Activated CD8-positive, alpha-beta T cell treated with anti-CD3 and anti-CD28 coated beads for 36 hours (primary cell): ENCODE data around the gene AQP6. TPM values are rescaled to one million over a fixed set of nuclear protein-coding genes. Genes with fewer than 3 reads are reported as not detected.

Source experiments
- ATAC-seq: fragments of 200-7000 bp; cut with Tn5 transposase; one replicate; pipeline ENCODE4 v1.10.0; 2021; ENCODE audit warnings: mild to moderate bottlenecking, moderate library complexity
- CTCF ChIA-PET: fragments of 350-600 bp; sonication (Branson Sonifier 250); formaldehyde crosslinking; loops from one replicate; lab custom pipeline; 2021; ENCODE audit warnings: antibody characterized with exemption; lab: Charles Lee
- POLR2A ChIA-PET: fragments of 350-600 bp; sonication (Branson Sonifier 250); formaldehyde crosslinking; loops from one replicate; lab custom pipeline; 2021; ENCODE audit warnings: antibody characterized with exemption; lab: Charles Lee
- DNase-seq: peaks from one replicate; pipeline ENCODE4 v3.0.0-alpha.2; 2020
- H3K27ac Mint-ChIP-seq: one replicate; pipeline ENCODE4 v1.8.0; 2021; ENCODE audit warnings: mild to moderate bottlenecking, mixed read lengths
- H3K27me3 Mint-ChIP-seq: one replicate; pipeline ENCODE4 v1.8.0; 2021; ENCODE audit warnings: mixed read lengths
- H3K36me3 Mint-ChIP-seq: one replicate; pipeline ENCODE4 v1.8.0; 2021; ENCODE audit warnings: low read depth, mixed read lengths
- H3K4me1 Mint-ChIP-seq: one replicate; pipeline ENCODE4 v1.8.0; 2021; ENCODE audit warnings: low read depth, mixed read lengths
- H3K4me3 Mint-ChIP-seq: one replicate; pipeline ENCODE4 v1.8.0; 2021; ENCODE audit warnings: mild to moderate bottlenecking, moderate library complexity, mixed read lengths
- H3K9me3 Mint-ChIP-seq: one replicate; pipeline ENCODE4 v1.8.0; 2021; ENCODE audit warnings: mixed read lengths
- intact Hi-C: fragments of 100-400 bp; cut with micrococcal nuclease; formaldehyde crosslinking; loops from one replicate; pipeline ENCODE4 v1.10.0; 2022
- total RNA-seq, 2 experiments: library from RNA; stranded (reverse); gene quantifications; one replicate each; pipeline ENCODE4 v1.2.3, GENCODE V29; 2021
- TF ChIP-seq, protein P1 (sequence below): fragments of 200-600 bp; IDR thresholded peaks from one replicate; pipeline ENCODE4 v1.8.0; 2022; ENCODE audit warnings: antibody characterized with exemption, mild to moderate bottlenecking

Gene AQP6
- total RNA-seq, 2 experiments from 2014 or later, result not detected

DNA sequence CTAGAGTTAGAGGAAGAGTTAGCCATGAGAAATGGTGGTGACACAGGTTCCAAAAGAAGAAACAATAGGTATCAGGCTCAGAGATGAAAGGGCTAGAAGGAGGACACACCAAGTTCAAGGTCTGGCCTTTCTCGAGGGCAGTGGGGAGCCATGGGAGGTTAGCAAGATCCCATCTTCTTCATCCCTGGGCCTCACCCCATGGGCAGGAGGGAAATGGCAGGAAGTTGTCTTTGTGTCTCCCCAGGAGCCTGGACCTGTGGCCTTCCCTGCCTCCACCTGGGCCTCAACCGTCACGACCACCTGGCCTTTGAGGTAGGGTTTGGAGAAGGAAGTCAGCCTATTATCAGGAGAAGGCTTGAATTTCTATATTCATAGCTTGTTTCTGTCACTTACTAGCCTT, 28.0 kb upstream of the AQP6 start:
- ATAC-seq, result no peak
- TF ChIP-seq, protein P1, sequence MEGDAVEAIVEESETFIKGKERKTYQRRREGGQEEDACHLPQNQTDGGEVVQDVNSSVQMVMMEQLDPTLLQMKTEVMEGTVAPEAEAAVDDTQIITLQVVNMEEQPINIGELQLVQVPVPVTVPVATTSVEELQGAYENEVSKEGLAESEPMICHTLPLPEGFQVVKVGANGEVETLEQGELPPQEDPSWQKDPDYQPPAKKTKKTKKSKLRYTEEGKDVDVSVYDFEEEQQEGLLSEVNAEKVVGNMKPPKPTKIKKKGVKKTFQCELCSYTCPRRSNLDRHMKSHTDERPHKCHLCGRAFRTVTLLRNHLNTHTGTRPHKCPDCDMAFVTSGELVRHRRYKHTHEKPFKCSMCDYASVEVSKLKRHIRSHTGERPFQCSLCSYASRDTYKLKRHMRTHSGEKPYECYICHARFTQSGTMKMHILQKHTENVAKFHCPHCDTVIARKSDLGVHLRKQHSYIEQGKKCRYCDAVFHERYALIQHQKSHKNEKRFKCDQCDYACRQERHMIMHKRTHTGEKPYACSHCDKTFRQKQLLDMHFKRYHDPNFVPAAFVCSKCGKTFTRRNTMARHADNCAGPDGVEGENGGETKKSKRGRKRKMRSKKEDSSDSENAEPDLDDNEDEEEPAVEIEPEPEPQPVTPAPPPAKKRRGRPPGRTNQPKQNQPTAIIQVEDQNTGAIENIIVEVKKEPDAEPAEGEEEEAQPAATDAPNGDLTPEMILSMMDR, result no peak
- H3K36me3 Mint-ChIP-seq, result no peaks in the 10 kb centered on the region

DNA sequence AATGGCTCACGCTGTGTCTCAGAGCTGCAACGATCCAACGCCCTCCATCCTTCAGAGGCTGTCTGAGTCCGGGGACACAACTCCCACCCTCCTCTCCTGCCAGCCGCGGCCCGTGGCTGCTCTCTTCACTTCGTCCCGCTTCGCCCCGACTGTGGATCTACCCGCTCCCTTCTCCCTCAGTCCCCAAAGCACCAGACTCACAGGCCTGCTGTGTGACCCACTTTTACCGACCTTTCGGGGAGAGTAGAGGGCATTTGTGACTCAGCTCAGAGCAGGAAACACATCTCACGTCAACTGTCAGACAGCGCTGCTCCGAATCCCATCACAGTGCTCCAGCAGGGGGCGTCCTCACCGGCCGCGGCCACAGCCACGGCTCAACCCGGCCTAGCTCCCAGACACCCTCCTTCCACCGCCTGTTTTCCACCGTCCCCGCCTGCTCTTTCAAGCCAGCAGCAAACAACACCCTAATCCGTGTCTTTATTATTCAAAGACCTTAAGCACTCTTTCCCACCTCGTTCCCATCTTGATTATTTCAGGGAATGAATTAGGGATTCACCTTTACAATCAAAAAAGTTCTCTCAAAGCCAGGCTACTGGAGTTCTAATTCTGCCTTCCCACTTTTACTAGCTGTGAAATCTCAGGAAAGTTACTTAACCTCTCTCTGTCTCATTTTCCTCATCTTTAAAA, 27.2 kb upstream of the AQP6 start:
- CTCF ChIA-PET, result interaction anchor here (0.6 to 6.3 kb wide), 60 partner anchors 9 to 756 kb away, joined by 3 to 128 read pairs (median 5); partner anchors contain the start of genes AQP5, COX14, NCKAP5L and PRPF40B
- Mint-ChIP-seq H3K4me1 (peaks cover 25% of the 10 kb centered on the region), H3K4me3 (peak overlapping the region; percentile 76), H3K36me3 (no peaks in the 10 kb centered on the region), H3K27ac (peak overlapping the region; percentile 91), H3K9me3 (no peaks in the 10 kb centered on the region), H3K27me3 (no peaks in the 10 kb centered on the region)
- intact Hi-C loops, result no loop called here
- DNase-seq (peak; percentile 93), ATAC-seq (peak; percentile 99)
- POLR2A ChIA-PET, result interaction anchor here (0.5 to 1.0 kb wide), 3 partner anchors 8 to 199 kb away, joined by 3 read pairs; no protein-coding TSS in a partner anchor
- TF ChIP-seq, protein P1, result peak; percentile 89

More for the DNA sequence above, 28.0 kb upstream of the AQP6 start:
- no peak for DNase-seq
- POLR2A ChIA-PET, result no interaction called here
- Mint-ChIP-seq H3K9me3 (no peaks in the 10 kb centered on the region), H3K27ac (peak overlapping the region; percentile 91), H3K4me3 (peak overlapping the region; percentile 76), H3K27me3 (no peaks in the 10 kb centered on the region), H3K4me1 (peaks cover 25% of the 10 kb centered on the region)
- CTCF ChIA-PET, result interaction anchor here (0.9 to 6.3 kb wide), 20 partner anchors 8 to 322 kb away, joined by 3 to 128 read pairs (median 10); partner anchors contain the start of genes AQP5, PRPF40B and TMBIM6
- intact Hi-C loops, result no loop called here

DNA sequence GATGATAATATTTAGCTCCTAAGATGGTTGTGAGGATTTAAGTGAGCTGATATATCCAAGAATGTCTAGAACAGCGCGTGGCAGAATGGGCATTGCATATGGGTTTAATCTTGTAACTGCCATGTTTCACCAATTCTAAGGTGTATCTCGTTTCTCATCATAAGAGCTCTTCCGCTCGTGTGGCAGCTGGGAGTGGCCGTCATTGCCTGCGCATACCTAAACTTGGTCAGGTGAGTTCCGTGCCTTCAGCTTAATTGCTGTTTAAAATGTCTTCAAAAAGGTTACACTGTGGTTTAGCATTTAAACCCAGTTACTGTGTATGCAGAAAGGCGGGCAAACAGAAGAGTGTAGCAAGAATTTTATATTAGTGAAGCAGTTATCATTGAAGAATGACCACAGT, 26.7 kb upstream of the AQP6 start:
- Mint-ChIP-seq H3K4me1 (peaks cover 25% of the 10 kb centered on the region), H3K27me3 (no peaks in the 10 kb centered on the region), H3K9me3 (no peaks in the 10 kb centered on the region), H3K27ac (peak overlapping the region; percentile 91), H3K36me3 (no peaks in the 10 kb centered on the region), H3K4me3 (no peak overlapping the region)
- intact Hi-C loops, result no loop called here
- ATAC-seq, result no peak
- no peak for DNase-seq
- POLR2A ChIA-PET, result interaction anchor here (0.5 to 1.0 kb wide), 2 partner anchors 8 to 200 kb away, joined by 3 read pairs; no protein-coding TSS in a partner anchor
- CTCF ChIA-PET, result interaction anchor here (0.7 to 6.3 kb wide), 54 partner anchors 9 to 756 kb away, joined by 3 to 128 read pairs (median 5); partner anchors contain the start of genes AQP5, COX14, NCKAP5L and PRPF40B
- TF ChIP-seq, protein P1, result no peak

DNA sequence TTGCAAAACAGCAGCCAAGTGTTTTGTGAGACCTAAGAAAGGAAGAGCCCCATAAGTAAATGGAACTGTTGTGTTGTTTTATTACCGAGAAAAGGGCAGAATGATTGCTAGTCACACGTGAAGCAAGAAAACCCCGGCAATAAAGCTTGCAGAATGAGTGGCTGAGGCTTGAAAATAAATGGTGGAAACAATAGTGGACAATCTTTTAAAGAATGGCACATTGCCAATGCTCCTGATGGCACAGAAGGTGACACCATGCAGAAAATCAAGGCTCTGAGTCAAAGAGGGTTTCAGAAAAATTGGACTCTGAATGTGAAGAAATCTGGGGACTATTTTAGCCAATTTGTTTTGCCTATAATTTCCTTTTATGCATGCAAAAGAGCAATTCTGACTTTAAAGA, 26.2 kb upstream of the AQP6 start:
- Mint-ChIP-seq H3K27ac (peak overlapping the region; percentile 91), H3K27me3 (no peaks in the 10 kb centered on the region), H3K9me3 (no peaks in the 10 kb centered on the region), H3K36me3 (no peaks in the 10 kb centered on the region), H3K4me3 (no peak overlapping the region), H3K4me1 (peaks cover 25% of the 10 kb centered on the region)
- ChIA-PET CTCF (interaction anchor here (0.8 to 6.3 kb wide), 41 partner anchors 8 to 395 kb away, joined by 3 to 128 read pairs (median 7); partner anchors contain the start of genes AQP5, COX14, NCKAP5L and TMBIM6), POLR2A (interaction anchor here (1.0 kb wide), 1 partner anchor 9 kb away, joined by 3 read pairs; no protein-coding TSS in a partner anchor)
- no peak for ATAC-seq
- no peak for DNase-seq
- intact Hi-C loops, result no loop called here
- TF ChIP-seq, protein P1, result no peak
